ENCODE results near the gene PID1.
"Not testable (repeated sequence)": the region's sequence is repeated elsewhere in the genome, so short reads cannot be mapped to it uniquely, and the experiment has no call there.

Gene PID1

DNA sequence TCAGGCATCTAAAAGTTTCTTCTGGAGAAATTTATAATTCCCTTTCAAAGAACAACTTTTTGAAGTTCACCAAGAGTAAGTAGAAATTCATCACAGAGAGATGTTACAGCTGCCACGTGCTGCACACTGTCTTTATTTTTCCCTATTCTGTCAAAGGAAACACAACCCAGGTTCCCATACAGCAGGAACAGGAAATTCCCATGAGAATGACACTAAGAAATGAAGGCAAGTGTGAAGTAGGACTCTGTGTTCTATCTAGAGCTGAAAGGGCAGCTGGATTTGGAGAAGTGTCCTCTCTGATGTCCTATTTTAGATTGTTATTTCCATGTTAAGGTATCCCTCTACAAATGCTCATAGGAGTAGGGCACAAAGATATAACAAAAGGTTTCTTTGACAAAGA lies 58.8 kb downstream of the PID1 start:
- DNase-seq (ENCODE audit: low spot score): no peak

DNA sequence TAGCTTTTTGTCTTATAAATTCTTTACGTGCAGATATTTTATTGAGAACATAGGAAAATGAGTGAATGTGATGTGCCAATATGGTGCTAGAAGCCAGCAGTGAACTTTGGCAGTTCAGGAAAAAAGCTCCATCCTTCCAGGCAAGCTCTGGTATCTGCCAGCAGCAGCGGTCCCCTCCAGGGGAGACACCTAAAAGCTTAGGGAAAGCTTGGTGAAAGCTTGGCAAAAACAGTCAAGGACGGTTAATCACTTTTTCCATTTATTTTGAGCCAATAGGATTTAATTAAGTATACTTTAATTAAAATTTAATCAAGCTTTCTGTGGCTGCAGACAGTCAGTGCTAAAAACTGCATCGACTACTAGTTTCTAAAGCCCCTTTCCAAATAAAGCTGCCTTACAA lies 60.4 kb downstream of the PID1 start:
- no peak for DNase-seq (ENCODE audit: low spot score)

- DNase-seq (ENCODE audit: low spot score): no peak
Observed at GRCh38 chr2:229206548-229206947, 64.5 kb downstream of the PID1 start.

DNA sequence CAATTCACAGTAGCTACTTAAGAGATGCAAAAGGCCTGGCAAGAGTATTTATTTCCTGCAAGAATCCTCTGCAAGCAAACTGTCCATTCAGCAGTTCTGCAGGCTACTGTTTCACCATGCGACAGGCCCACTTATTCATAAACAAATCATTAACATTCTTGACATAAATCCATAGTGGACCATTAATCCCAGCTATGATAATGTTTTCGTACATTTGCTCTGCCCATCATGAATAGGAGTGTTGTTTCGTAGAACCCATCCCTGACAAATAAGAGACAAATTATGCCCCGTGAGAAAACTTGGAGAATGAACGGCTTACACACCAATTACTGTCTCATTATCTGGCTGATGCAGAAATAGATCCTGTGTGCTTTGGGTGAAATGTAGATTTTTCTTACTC lies 65.4 kb downstream of the PID1 start:
- DNase-seq (ENCODE audit: low spot score): no peak

DNA sequence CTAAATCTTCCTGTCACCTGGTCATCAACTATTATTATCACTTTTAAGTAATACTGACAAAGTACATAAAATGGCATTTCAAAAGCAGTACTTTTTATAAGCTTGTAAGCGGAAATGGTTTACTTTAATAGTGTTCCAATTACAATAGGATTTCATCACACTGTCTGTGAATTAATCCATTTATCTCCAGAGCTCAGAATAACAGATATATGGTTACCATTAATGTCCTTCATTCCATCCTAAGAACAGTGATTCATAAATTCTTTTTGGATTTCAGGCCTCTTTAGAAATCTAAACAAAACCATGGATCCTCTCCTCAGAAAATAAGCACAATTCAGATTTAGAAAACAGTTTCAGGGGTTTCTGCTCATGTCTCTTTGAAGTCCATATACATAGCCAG lies 68.4 kb downstream of the PID1 start:
- DNase-seq (ENCODE audit: low spot score): no peak

- DNase-seq (ENCODE audit: low spot score): no peak
Observed at GRCh38 chr2:229201521-229201920, 69.6 kb downstream of the PID1 start.

DNA sequence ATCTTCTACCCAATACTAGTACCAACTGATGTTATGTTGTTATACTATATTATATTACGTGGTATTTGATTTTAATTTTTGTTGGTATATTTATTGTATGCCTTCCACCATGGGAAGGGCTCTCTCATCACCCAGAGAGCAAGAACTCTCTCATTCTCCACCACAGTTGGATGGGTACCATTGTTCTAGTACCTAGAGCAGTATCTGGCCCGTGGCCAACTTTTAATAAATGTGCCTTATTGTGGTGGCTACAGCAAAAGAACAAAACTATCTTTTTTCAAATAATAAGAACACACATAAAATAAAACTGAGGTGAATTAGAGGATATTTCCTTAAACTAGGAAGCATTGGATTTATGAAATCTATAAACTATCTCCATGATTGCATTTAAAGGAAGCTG lies 71.8 kb downstream of the PID1 start:
- DNase-seq (ENCODE audit: low spot score): no peak

DNA sequence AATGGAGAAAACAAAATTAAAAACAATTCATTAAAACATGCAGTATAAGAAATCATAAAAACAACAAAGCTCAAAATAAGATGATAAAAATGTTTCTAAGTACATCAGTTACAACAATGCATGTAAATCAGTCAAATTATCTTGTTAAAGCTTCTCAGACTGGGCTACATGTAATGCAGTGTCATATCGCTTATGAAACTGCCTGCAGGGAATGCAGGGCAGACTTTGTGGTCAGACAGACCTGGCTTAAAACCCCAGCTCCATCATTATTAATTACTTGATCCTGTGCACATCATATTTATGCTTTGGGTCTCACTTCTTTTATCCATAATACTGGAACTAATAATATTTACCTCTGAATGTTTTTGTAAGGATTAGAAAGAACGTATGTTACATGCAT lies 74.6 kb downstream of the PID1 start:
- DNase-seq (ENCODE audit: low spot score): no peak

- no peak for DNase-seq (ENCODE audit: low spot score)
Observed at GRCh38 chr2:229195346-229195947, 75.6 kb downstream of the PID1 start.

DNA sequence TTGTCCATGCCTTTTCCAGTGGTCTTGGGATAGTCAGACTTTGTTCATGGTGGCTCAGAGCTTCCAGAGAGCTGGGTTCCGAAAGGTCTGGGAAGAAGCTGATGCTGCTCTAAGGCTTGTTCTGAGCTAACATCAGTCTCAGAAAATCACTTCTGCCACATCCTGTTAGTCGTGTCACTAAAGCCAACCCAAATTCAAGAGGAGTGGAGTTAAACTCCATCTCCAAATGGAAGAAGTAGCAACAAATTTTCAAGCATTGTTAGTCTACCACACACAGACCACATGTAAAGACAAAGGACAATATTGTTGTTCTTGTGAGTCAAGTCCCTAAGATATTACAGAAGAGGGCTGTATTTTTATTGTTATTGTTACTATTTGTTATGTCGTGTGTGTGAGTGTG lies 77.8 kb downstream of the PID1 start:
- DNase-seq (ENCODE audit: low spot score): no peak

DNA sequence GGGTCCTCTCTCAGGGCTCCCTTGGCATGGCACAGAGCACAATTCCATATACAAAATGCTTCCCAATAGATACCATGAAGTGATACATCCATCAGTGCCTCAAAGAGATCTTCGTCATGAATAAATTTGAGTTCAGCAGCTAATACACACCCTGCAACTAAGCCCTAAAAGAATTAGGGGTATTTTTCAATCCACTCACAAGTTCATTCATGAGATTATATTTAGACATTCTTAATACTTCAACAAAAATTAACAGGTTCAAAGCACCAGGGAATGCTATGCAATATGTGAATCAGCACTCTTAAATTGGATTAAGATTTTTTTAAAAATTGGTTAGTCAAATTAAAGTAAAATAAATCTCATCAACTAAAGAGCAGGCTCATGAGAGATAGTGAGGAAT lies 79.7 kb downstream of the PID1 start:
- DNase-seq (ENCODE audit: low spot score): no peak

GRCh38 chr2:229187123-229187522 lies 84.0 kb downstream of the PID1 start:
- DNase-seq (ENCODE audit: low spot score): not testable (repeated sequence)

GRCh38 chr2:229181641-229182040 lies 89.4 kb downstream of the PID1 start:
- no peak for DNase-seq (ENCODE audit: low spot score)

DNA sequence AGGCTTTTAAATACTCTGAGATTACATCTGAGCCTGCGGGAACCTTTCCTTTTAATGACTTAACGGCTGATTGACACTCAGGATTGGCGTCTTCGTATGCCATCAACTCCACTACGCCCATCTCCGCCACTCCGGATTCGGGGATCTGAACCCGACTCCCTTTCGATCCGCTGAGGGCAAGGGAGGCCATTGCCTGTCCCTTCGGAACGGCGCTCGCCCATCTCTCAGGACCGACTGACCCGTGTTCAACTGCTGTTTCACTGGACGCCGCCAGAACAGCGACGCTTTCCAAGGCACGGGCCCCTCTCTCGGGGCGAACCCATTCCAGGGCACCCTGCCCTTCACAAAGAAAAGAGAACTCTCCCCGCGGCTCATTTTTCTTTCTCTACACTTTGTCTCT lies 90.4 kb downstream of the PID1 start:
- no peak for DNase-seq (ENCODE audit: low spot score)

DNA sequence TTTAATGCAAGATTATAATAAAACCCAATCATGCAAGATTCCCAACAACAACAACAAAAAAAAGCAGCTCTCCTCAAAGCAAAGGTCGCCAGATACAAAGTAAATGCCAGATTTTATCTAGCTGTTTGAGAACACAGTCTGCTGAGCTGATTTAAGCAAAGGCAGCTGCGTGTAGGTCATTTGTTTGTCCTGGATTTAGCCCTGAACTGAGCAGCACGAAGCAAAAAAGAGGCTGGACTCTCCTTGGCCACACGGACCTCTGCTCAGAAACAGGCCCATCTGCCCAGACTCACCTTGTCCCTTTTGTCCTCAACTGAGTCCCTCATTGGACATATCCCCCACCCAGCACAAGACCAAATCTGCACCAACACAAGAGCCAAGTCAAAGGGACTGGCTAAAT lies 91.5 kb downstream of the PID1 start:
- no peak for DNase-seq (ENCODE audit: low spot score)

DNA sequence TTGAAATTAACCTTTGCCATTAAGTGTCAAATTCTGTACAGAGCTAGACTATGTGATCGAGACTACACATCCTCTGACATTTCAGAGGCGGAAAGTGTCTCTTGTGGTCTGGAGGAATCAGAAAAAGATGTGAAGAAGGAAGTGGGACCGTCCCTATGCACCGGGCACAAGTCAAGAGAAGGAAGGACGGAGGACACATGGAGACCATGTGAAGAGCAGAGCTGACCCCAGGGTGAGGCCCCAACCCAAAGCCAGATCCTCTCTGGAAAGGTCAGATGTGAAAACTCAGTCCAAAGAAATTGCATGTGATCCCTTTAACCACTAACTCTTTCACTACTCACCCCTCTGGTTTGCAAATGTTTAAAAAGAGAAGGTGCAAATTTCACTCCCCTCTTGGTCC lies 92.4 kb downstream of the PID1 start:
- DNase-seq (ENCODE audit: low spot score): no peak

GRCh38 chr2:229178117-229178516 lies 93.0 kb downstream of the PID1 start:
- no peak for DNase-seq (ENCODE audit: low spot score)

- no peak for DNase-seq (ENCODE audit: low spot score)
Observed at GRCh38 chr2:229176136-229176535, 95.0 kb downstream of the PID1 start.

DNA sequence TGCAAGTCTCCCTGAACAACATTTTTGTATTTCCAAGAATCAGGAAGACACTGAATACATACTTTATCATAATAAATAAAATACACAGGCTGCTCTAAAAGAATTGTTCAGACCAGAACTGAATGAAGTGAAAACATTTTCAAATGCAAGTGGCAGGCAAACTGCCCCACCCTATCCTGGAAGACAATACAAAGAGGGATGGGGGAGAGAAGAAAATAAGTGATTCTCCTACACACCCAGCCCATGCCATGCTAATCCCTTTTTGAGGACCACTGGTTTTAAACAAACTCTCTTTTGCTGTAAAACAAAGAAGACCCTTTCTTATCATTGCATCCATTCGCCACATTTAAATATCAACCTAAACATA lies 95.6 kb downstream of the PID1 start:
- DNase-seq (ENCODE audit: low spot score): no peak

DNA sequence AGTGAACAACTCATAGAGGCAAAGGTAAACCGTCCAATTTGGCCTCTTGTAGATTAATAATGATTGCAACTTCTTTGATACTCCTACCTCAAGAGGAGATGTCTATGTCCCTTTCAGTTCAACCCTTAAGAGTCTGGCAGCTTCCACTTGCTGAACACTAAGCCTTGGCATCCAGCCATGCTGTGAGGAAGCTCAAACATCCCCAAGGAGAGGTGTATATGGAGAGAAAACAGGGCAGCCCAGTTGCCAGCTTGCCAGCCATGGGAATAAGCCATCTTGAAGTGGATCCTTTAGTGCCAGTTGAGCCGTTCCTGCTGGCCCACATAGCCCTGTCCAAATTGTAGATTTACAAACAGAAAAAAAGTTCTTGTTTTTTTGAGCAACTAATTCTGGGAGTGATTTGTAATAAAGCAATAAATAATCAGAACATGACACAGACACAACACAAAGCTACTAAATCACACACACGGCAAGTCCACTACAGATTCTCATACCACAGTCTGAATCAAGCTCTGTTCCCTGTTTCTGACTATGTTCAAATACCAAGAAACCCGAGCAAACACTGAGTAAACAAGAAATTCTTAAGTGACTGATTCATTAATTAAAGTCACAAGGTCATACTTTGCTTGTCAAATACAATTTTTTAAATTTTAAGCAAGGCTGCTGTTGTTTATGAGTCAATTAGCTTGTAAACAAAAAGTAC lies 96.1 kb downstream of the PID1 start:
- DNase-seq (ENCODE audit: low spot score): no peak

DNA sequence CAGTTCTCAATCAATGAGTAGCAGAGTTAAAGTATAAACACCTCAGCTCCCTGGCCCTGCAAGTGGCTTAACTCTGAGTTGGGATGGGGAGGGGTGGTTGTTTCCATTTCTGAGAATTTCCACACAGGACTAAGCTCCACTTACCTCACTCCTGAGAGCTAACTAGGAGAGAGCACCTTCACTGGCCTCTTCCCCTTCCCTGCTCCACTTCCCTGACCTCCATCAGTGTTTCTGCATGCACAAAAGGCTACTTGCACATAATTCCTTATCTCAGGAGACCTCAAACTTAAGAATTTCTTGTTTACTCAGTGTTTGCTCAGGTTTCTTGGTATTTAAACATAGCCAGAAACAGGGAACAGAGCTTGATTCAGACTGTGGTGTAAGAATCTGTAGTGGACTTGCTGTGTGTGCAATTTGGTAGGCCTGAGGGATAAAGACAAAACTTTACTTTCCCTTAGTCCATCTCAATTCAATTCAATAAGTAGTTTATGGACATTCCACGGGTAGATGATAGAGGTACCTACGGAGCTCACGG lies 97.2 kb downstream of the PID1 start:
- no peak for DNase-seq (ENCODE audit: low spot score)

- DNase-seq (ENCODE audit: low spot score): no peak
Observed at GRCh38 chr2:229170916-229171315, 100.2 kb downstream of the PID1 start.

- no peak for DNase-seq (ENCODE audit: low spot score)
Observed at GRCh38 chr2:229170171-229170570, 100.9 kb downstream of the PID1 start.

GRCh38 chr2:229169751-229170150 lies 101.3 kb downstream of the PID1 start:
- DNase-seq (ENCODE audit: low spot score): no peak

All from hematopoietic multipotent progenitor cell treated with erythropoietin and hydrocortisone succinate and interleukin-3 and kit ligand, for 15 days (in vitro differentiated cells).